ENCODE results near the gene DPP6.
"Not testable (repeated sequence)": the region's sequence is repeated elsewhere in the genome, so short reads cannot be mapped to it uniquely, and the experiment has no call there.

GRCh38 chr7:154109615-154110014 lies 57.4 kb downstream of the DPP6 start:
- TF ChIP-seq EZH2 (IDR thresholded peaks at IDR 0.05; ENCODE audit: borderline replicate concordance, low read depth, low read length); FOXA3 (CRISPR knock-in tag; conservative IDR thresholded peaks at IDR 0.05 in 1 of 2, IDR thresholded peaks at IDR 0.05 in 1 of 2); CBX2 (IDR thresholded peaks at IDR 0.05; ENCODE audit: insufficient read depth, low read length, poor library complexity, severe bottlenecking); ZNF644 (tag; IDR thresholded peaks at IDR 0.05; ENCODE audit: low read depth); CTCF (IDR thresholded peaks at IDR 0.05 in 2 of 3, conservative IDR thresholded peaks at IDR 0.05 in 1 of 3; ENCODE audit: insufficient read depth in 2 of 3, low read depth in 1 of 3, low read length in 3 of 3); YY1 (IDR thresholded peaks at IDR 0.05; ENCODE audit: borderline replicate concordance in 1 of 3, control insufficient read depth in 1 of 3, extremely low read depth in 1 of 3, insufficient read depth in 3 of 3, insufficient read length in 1 of 3, insufficient replicate concordance in 2 of 3, low read depth in 1 of 3, low read length in 2 of 3); CBX8 (IDR thresholded peaks at IDR 0.05; ENCODE audit: borderline replicate concordance, extremely low read depth, low read depth, low read length, poor library complexity, severe bottlenecking); CREB1 (IDR thresholded peaks at IDR 0.05); CREB1 (CRISPR knock-in tag; IDR thresholded peaks at IDR 0.05); CTBP1 (IDR thresholded peaks at IDR 0.05; ENCODE audit: borderline replicate concordance); FOXM1 (IDR thresholded peaks at IDR 0.05; ENCODE audit: low read depth); FOXM1 (CRISPR knock-in tag; IDR thresholded peaks at IDR 0.05; ENCODE audit: low read depth); BRF2 (IDR thresholded peaks at IDR 0.05; ENCODE audit: borderline replicate concordance, insufficient read depth, insufficient read length); BCLAF1 (IDR thresholded peaks at IDR 0.05; ENCODE audit: borderline replicate concordance in 1 of 2, control insufficient read depth in 1 of 2, low read depth in 2 of 2, low read length in 1 of 2); ZNF121 (CRISPR knock-in tag; conservative IDR thresholded peaks at IDR 0.05): not testable (repeated sequence)
